Upper lobe of right lung (tissue), 1 donor: Measurements from ENCODE around the gene LDB2. TPM values are rescaled to one million over a fixed set of nuclear protein-coding genes. Genes with fewer than 3 reads are reported as not detected.
A peak's percentile ranks its signal among the peaks of the same experiment; 100 is the strongest.
"Not testable (repeated sequence)": the region's sequence is repeated elsewhere in the genome, so short reads cannot be mapped to it uniquely, and the experiment has no call there.

Experiments used
- ATAC-seq: fragments of 200-7000 bp; cut with Tn5 transposase; one replicate; pipeline ENCODE4 v1.9.1; 2020; ENCODE audit warnings: mild to moderate bottlenecking, moderate library complexity
- DNase-seq: peaks from one replicate; pipeline ENCODE4 v3.0.0-alpha.2; 2020
- H3K27ac ChIP-seq: fragments of 200-600 bp; one replicate; pipeline ENCODE4 v1.8.0; 2022
- H3K27me3 ChIP-seq: fragments of 200-600 bp; one replicate; pipeline ENCODE4 v1.8.0; 2022; ENCODE audit warnings: mild to moderate bottlenecking
- H3K36me3 ChIP-seq: fragments of 200-600 bp; one replicate; pipeline ENCODE4 v1.8.0; 2022
- H3K4me1 ChIP-seq: fragments of 200-600 bp; one replicate; pipeline ENCODE4 v1.8.0; 2022
- H3K4me3 ChIP-seq: fragments of 200-600 bp; one replicate; pipeline ENCODE4 v1.8.0; 2022; ENCODE audit warnings: mild to moderate bottlenecking
- H3K9me3 ChIP-seq: fragments of 200-600 bp; one replicate; pipeline ENCODE4 v1.8.0; 2022
- CTCF ChIP-seq: fragments of 200-600 bp; IDR thresholded peaks from one replicate; pipeline ENCODE4 v1.8.0; 2022; ENCODE audit warnings: antibody characterized with exemption
- intact Hi-C: fragments of 100-400 bp; cut with DNase I; formaldehyde crosslinking; loops from one replicate; pipeline ENCODE4 v1.11.0; 2022
- total RNA-seq: library from RNA; stranded (reverse); fragmentation: NEBNext Ultra II Directional; extraction: Animal tissue kit (Norgen Biotek cat#: 25700); gene quantifications from one replicate; pipeline ENCODE4 v1.2.1, GENCODE V29; 2021
- donor health status: DM: no; HTN: yes; CAD: no; lungs with severe emphysema.

The LDB2 gene
- total RNA-seq, 1 donor from 2014 or later = 139 TPM

GRCh38 chr4:16532240-16532970 lies 366.0 kb downstream of the LDB2 start:
- Histone ChIP-seq H3K4me1 (peaks cover 33% of the 10 kb centered on the region), H3K27me3 (no peaks in the 10 kb centered on the region), H3K36me3 (no peaks in the 10 kb centered on the region), H3K9me3 (no peaks in the 10 kb centered on the region), H3K4me3 (no peak overlapping the region), H3K27ac (no peak overlapping the region)
- intact Hi-C loops = no loop called here
- ATAC-seq = peak; percentile 70
- no peak for DNase-seq
- no peak for TF ChIP-seq CTCF

- Histone ChIP-seq H3K27ac (no peak overlapping the region), H3K4me1 (peaks cover 33% of the 10 kb centered on the region), H3K4me3 (no peak overlapping the region), H3K27me3 (no peaks in the 10 kb centered on the region), H3K36me3 (no peaks in the 10 kb centered on the region), H3K9me3 (no peaks in the 10 kb centered on the region)
- intact Hi-C loops = no loop called here
- TF ChIP-seq CTCF = no peak
- no peak for DNase-seq
- ATAC-seq = no peak
Observed at GRCh38 chr4:16530688-16531635, 367.5 kb downstream of the LDB2 start.

DNA sequence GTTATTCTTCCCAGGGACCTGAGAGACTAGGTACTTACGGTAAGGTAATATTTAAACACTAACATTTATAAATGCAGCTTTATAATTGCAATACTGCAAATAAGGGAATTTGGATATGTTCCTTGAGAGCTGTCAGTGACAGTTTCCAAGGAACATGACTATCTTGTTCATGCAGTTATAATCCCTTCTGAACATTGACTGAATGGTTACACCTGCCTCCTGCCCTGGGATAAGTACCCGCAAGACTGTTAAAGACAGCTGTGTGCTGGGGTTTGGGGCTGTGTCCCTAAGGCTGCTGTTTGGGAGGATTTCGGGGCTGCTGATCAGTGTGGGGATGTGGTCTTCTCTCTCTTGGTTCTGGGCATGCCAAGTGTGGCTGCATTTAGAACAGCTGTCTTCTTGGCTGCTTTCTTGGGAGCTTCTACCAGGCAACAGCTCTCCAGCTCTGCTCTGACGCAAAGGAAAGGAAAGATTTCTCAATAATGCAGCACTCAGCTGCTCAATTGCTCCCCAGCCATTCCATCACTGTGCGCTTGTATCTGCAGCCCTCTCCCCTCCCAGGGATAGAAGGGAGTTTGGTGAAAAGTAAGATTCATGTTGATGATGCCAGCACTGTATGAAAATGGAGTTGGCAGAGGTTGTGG lies 373.4 kb downstream of the LDB2 start:
- Histone ChIP-seq H3K27ac (no peak overlapping the region), H3K4me3 (no peak overlapping the region), H3K9me3 (no peaks in the 10 kb centered on the region), H3K4me1 (peaks cover 11% of the 10 kb centered on the region), H3K27me3 (no peaks in the 10 kb centered on the region), H3K36me3 (no peaks in the 10 kb centered on the region)
- peak; percentile 74 for ATAC-seq
- DNase-seq = no peak
- TF ChIP-seq CTCF = no peak
- intact Hi-C loops = no loop called here

GRCh38 chr4:16524406-16524805 lies 374.0 kb downstream of the LDB2 start:
- TF ChIP-seq CTCF = no peak
- DNase-seq (no peak), ATAC-seq (no peak)
- intact Hi-C loops = no loop called here
- no peaks in the 10 kb centered on the region for H3K9me3 ChIP-seq
- no peaks in the 10 kb centered on the region for H3K27me3 ChIP-seq
- no peaks in the 10 kb centered on the region for H3K36me3 ChIP-seq
- no peak overlapping the region for H3K27ac ChIP-seq
- H3K4me1 ChIP-seq = peaks cover 11% of the 10 kb centered on the region
- H3K4me3 ChIP-seq = no peak overlapping the region

DNA sequence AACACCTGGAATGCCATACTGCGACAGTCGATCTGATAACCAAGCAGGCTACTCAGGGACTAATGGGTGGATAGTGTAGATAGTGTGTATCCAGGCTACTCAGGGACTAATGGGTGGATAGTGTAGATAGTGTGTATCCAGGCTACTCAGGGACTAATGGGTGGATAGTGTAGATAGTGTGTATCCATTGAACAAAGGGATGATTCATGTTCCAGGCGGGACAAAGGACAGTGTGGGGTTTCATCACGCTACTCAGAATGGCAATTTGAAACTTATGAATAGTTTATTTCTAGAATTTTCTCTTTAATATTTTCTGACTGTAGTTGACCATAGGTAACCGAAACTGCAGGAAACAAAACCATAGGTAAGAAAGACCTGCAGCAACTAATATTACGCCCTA lies 374.9 kb downstream of the LDB2 start:
- H3K4me1 ChIP-seq = peaks cover 11% of the 10 kb centered on the region
- H3K4me3 ChIP-seq, H3K27ac ChIP-seq, DNase-seq, H3K27me3 ChIP-seq, ATAC-seq, intact Hi-C loops, H3K36me3 ChIP-seq, H3K9me3 ChIP-seq: not testable (repeated sequence)
